Activated B cell treated with CpG ODN at 0.5 μM for 24 hours (primary cell): ENCODE results near the gene SCUBE3. TPM values are rescaled to one million over a fixed set of nuclear protein-coding genes. Genes with fewer than 3 reads are reported as not detected.

Experiments used
- ATAC-seq: fragments of 200-7000 bp; cut with Tn5 transposase; one replicate; pipeline ENCODE4 v1.10.0; 2021; ENCODE audit warnings: low read depth, mild to moderate bottlenecking, moderate library complexity
- CTCF ChIA-PET: fragments of 350-600 bp; sonication (Branson Sonifier 250); formaldehyde crosslinking; loops from one replicate; lab custom pipeline; 2021; ENCODE audit warnings: antibody characterized with exemption; lab: Charles Lee
- POLR2A ChIA-PET: fragments of 350-600 bp; sonication (Branson Sonifier 250); formaldehyde crosslinking; loops from one replicate; lab custom pipeline; 2021; ENCODE audit warnings: antibody characterized with exemption; lab: Charles Lee
- DNase-seq: peaks from one replicate; pipeline ENCODE4 v3.0.0; 2022
- H3K27ac Mint-ChIP-seq: one replicate; pipeline ENCODE4 v1.8.0; 2020; ENCODE audit warnings: mixed read lengths
- H3K27me3 Mint-ChIP-seq: one replicate; pipeline ENCODE4 v1.8.0; 2021; ENCODE audit warnings: mixed read lengths
- H3K36me3 Mint-ChIP-seq: one replicate; pipeline ENCODE4 v1.8.0; 2021; ENCODE audit warnings: low read depth, mixed read lengths
- H3K4me1 Mint-ChIP-seq: one replicate; pipeline ENCODE4 v1.8.0; 2021; ENCODE audit warnings: mixed read lengths
- H3K4me3 Mint-ChIP-seq: one replicate; pipeline ENCODE4 v1.8.0; 2020; ENCODE audit warnings: mild to moderate bottlenecking, mixed read lengths
- H3K9me3 Mint-ChIP-seq: one replicate; pipeline ENCODE4 v1.8.0; 2020; ENCODE audit warnings: mixed read lengths
- CTCF ChIP-seq: fragments of 200-600 bp; IDR thresholded peaks from one replicate; pipeline ENCODE4 v1.8.0; 2022; ENCODE audit warnings: antibody characterized with exemption, mild to moderate bottlenecking
- intact Hi-C: fragments of 100-400 bp; cut with micrococcal nuclease; formaldehyde crosslinking; loops from one replicate; pipeline ENCODE4 v1.15.1; 2024
- total RNA-seq: library from RNA; stranded (reverse); gene quantifications from 2 replicates; pipeline ENCODE4 v1.2.3, GENCODE V29; 2022

Gene SCUBE3
- total RNA-seq, 1 donor from 2014 or later, result not detected

DNA sequence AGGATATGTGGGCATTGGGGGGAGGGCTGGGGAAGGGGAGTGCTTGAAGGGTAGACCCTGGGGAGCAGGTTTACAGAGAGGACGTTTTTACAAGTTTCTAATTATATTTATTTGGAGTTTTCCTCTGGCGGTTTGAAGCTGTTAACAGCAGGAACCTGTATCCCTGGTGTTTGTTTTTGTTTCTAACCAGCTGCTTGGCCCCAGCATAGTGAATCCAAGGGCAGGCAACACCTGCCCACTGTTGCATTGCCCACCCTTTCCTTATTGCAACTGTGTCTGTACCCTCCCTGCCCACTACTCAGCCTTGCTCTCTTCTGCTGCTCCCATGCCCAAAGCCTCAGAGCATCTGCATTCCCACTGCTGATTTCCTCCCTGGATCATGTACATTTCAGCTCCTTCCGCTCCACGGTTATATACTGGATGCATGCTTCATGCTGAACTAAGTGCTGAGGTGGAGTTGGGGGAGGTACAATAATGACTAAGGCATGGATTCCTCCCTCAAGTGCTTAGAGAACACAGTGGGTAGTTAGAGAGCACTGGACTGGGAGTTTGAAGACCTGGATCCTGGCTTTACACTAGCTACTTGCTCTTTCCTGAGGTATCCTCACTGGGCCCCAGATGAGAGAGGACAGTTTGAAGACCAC is 6.0 kb downstream of the SCUBE3 start:
- CTCF ChIA-PET, result interaction anchor here (1.3 kb wide), 1 partner anchor 21 kb away, joined by 3 read pairs; no protein-coding TSS in a partner anchor
- H3K9me3 Mint-ChIP-seq, result no peaks in the 10 kb centered on the region
- H3K36me3 Mint-ChIP-seq, result no peaks in the 10 kb centered on the region
- TF ChIP-seq CTCF, result no peak
- H3K4me1 Mint-ChIP-seq, result no peaks in the 10 kb centered on the region
- H3K27me3 Mint-ChIP-seq, result peaks cover 27% of the 10 kb centered on the region
- no peak overlapping the region for H3K4me3 Mint-ChIP-seq
- intact Hi-C loops, result no loop called here
- H3K27ac Mint-ChIP-seq, result no peak overlapping the region
- DNase-seq (no peak), ATAC-seq (no peak)
- POLR2A ChIA-PET, result no interaction called here

DNA sequence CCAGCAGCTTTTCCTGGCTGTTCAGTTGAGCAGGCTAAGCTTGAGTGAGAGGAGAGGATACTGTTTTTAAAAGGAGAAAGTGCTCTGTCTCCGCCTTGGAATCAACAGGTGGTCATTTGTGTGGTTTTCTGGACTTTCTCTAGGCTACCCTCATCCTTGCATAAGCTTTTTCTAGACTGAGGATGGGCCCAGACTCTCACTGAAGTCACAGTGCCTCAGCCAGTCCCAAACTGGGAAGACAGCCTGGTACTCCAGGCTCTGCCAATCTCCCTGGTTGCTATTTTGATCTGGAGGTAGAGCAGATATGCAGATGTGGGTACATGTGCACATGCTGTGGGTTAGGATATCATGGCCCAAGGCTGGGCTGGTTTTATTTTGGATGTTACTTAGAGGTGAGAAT is 7.0 kb downstream of the SCUBE3 start:
- POLR2A ChIA-PET, result no interaction called here
- CTCF ChIA-PET, result no interaction called here
- DNase-seq (no peak), ATAC-seq (no peak)
- intact Hi-C loops, result no loop called here
- Mint-ChIP-seq H3K9me3 (no peaks in the 10 kb centered on the region), H3K27ac (no peak overlapping the region), H3K36me3 (no peaks in the 10 kb centered on the region), H3K4me3 (no peak overlapping the region), H3K4me1 (no peaks in the 10 kb centered on the region), H3K27me3 (peaks cover 24% of the 10 kb centered on the region)
- TF ChIP-seq CTCF, result no peak

- H3K4me1 Mint-ChIP-seq, result no peaks in the 10 kb centered on the region
- no peaks in the 10 kb centered on the region for H3K36me3 Mint-ChIP-seq
- ATAC-seq (no peak), DNase-seq (no peak)
- intact Hi-C loops, result no loop called here
- ChIA-PET POLR2A (interaction anchor here (0.6 kb wide), 1 partner anchor 32 kb away, joined by 6 read pairs; no protein-coding TSS in a partner anchor), CTCF (no interaction called here)
- no peaks in the 10 kb centered on the region for H3K9me3 Mint-ChIP-seq
- TF ChIP-seq CTCF, result no peak
- H3K27me3 Mint-ChIP-seq, result peaks cover 5% of the 10 kb centered on the region
- H3K27ac Mint-ChIP-seq, result no peak overlapping the region
- no peak overlapping the region for H3K4me3 Mint-ChIP-seq
Observed at GRCh38 chr6:35223396-35223795, 9.6 kb downstream of the SCUBE3 start.

- no peak for TF ChIP-seq CTCF
- CTCF ChIA-PET, result interaction anchor here (1.6 kb wide), 1 partner anchor 17 kb away, joined by 4 read pairs; no protein-coding TSS in a partner anchor
Observed at GRCh38 chr6:35224720-35225119, 11.0 kb downstream of the SCUBE3 start.

DNA sequence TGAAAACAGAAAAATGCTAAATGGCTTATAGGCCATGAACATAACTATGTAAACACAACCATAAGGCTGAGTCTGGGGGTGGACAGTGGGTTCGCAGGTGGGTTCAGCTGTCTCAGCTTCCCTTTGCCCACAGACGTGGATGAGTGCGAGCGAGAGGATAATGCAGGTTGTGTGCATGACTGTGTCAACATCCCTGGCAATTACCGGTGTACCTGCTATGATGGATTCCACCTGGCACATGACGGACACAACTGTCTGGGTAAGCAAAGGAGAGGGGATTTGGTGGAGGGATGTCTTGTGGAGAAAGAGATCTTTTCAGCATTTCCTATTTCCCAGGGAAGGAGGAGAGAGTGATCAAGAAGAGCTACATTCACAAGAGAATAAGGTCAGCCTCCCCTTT is 14.7 kb downstream of the SCUBE3 start:
- H3K4me1 Mint-ChIP-seq, result no peaks in the 10 kb centered on the region
- no peak overlapping the region for H3K4me3 Mint-ChIP-seq
- no peaks in the 10 kb centered on the region for H3K9me3 Mint-ChIP-seq
- POLR2A ChIA-PET, result no interaction called here
- no peak overlapping the region for H3K27ac Mint-ChIP-seq
- DNase-seq (no peak), ATAC-seq (no peak)
- no peaks in the 10 kb centered on the region for H3K36me3 Mint-ChIP-seq
- CTCF ChIA-PET, result interaction anchor here (1.3 kb wide), 1 partner anchor 21 kb away, joined by 3 read pairs; no protein-coding TSS in a partner anchor
- TF ChIP-seq CTCF, result no peak
- intact Hi-C loops, result no loop called here
- H3K27me3 Mint-ChIP-seq, result no peaks in the 10 kb centered on the region

More at GRCh38 chr6:35224720-35225119, 11.0 kb downstream of the SCUBE3 start:
- intact Hi-C loops, result no loop called here
- no peak overlapping the region for H3K27ac Mint-ChIP-seq
- H3K4me1 Mint-ChIP-seq, result no peaks in the 10 kb centered on the region
- DNase-seq (no peak), ATAC-seq (no peak)
- no peaks in the 10 kb centered on the region for H3K9me3 Mint-ChIP-seq
- no peak overlapping the region for H3K4me3 Mint-ChIP-seq
- H3K36me3 Mint-ChIP-seq, result no peaks in the 10 kb centered on the region
- H3K27me3 Mint-ChIP-seq, result peaks cover 5% of the 10 kb centered on the region
- POLR2A ChIA-PET, result no interaction called here
